Measurements from ENCODE around the gene ZNF658.
"Not testable (repeated sequence)": the region's sequence is repeated elsewhere in the genome, so short reads cannot be mapped to it uniquely, and the experiment has no call there.

DNA sequence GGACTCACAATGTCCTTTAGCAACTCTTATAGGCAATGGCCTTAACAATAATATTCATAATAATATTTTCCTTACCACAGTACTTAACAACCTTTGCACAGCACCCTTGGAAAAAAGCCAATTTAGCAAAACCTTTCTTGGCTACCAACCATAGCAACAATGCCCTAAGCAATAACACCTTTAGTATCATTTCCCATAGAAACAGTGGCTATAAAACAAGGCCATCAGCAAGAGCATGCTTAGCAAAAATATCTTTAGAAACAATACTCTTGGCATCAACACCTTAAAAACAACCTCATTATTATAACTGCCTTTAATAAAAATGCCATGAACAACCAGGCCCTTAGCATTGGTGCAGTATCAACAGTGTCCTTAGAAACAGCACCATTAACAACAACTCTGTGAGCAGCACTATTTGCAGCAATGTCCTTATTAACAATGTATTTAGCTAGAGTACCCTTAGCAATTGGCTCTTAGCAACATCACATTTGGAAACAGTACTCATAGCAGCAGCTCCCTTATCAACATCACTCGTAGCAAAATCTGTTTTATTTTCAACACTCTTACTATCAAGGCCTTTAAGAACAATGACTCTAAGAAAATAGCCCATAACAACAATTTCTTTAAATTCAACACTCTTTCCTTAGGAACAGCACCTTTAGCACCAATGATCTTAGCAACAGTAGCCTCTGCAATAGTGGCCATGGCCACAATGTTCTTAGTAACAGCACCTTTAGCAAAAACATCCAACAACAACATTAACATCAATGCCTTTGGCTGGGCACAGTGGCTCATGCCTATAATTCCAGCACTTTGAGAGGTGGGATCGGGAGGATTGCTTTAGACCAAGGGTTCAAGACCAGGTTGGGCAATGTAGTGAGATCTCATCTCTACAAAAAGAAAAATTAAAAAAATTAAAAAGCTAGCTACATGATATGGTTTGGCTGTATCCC is 39.6 kb downstream of the ZNF658 start:
- TF ChIP-seq, protein P1, sequence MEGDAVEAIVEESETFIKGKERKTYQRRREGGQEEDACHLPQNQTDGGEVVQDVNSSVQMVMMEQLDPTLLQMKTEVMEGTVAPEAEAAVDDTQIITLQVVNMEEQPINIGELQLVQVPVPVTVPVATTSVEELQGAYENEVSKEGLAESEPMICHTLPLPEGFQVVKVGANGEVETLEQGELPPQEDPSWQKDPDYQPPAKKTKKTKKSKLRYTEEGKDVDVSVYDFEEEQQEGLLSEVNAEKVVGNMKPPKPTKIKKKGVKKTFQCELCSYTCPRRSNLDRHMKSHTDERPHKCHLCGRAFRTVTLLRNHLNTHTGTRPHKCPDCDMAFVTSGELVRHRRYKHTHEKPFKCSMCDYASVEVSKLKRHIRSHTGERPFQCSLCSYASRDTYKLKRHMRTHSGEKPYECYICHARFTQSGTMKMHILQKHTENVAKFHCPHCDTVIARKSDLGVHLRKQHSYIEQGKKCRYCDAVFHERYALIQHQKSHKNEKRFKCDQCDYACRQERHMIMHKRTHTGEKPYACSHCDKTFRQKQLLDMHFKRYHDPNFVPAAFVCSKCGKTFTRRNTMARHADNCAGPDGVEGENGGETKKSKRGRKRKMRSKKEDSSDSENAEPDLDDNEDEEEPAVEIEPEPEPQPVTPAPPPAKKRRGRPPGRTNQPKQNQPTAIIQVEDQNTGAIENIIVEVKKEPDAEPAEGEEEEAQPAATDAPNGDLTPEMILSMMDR (IDR thresholded peaks at IDR 0.05): not testable (repeated sequence)
- TF ChIP-seq POLR2A, POLR2AphosphoS5 (IDR thresholded peaks at IDR 0.05): not testable (repeated sequence)

Measured in sigmoid colon (tissue), 4 donors.